Hypothalamus (tissue), 51 donors: Measurements from ENCODE around the gene MAP3K7.

Experiments used
- DNase-seq, 51 donors: peaks; one replicate each; lab custom pipeline; 2025; lab: John Stamatoyannopoulos, UW

The MAP3K7 gene

DNA sequence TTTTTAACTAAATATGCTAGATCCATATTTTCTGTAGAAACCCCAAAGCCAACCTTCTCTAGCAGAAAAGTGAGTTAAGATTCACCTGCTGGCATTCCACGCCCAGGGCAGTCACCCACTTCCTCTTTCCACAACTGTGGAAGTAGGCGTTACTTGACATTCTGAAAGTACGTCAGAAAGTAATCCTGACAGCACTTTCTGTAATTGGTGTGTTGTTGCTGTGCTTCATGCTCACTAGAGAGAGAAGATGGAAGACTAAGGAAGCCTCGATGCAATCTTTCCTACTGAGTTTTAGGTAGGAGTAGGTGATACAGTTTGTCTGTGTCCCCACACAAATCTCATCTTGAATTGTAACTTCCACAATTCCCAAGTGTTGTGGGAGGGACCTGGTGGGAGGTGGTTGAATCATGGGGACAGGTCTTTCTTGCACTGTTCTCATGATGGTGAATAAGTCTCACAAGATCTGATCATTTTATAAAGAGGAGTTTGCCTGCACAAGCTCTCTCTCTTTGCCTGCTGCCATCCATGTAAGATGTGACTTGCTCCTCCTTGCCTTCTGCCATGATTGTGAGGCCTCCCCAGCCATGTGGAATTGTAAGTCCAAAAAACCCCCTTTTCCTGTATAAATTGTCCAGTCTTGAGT, 101.1 kb downstream of the MAP3K7 start:
- no peak for DNase-seq

- peak in 40 of 51 donors; percentile 8 to 89 (median 59) for DNase-seq
Observed at GRCh38 chr6:90484903-90485302, 102.0 kb downstream of the MAP3K7 start.

- no peak for DNase-seq
Observed at GRCh38 chr6:90484385-90484784, 102.5 kb downstream of the MAP3K7 start.

DNA sequence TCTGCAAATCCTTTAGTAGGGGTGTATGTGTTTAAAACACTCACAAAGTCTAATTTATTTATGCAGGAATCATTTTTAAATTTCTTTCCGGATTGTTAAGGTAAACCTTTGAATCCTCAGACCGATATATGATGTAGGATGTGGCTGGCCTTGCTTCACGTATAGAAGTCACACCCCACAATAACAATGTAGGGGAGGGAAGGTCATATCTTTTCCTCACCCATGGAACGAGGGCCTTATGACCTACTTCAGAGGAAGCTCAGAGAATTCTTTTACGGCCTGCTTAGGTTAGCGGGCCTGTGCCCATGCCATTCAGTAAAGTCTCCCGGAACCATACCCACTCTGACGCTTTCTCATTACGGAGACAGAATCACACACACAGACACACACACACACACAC, 102.9 kb downstream of the MAP3K7 start:
- DNase-seq, result no peak

- peak in 1 of 51 donors; percentile 40 for DNase-seq
Observed at GRCh38 chr6:90483116-90483839, 103.6 kb downstream of the MAP3K7 start.

DNA sequence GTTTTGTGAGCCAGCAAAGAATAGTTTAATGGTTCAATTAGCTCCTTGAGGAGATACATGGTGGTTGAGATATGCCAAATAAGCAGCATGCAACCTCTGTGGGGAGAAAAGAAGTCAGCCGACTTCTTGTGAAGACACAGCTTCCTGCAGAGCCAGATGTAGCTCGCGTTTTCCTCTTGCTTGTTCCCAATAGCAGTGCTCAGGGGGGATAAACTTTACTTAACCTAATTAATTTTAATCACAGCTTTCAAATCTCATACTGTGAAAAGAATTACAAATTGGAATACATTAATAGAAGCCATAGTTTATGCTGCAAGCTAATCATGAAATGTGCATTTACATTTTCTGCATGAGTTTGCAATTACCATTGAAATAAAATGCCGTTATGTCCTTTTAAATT, 106.2 kb downstream of the MAP3K7 start:
- DNase-seq, result no peak

DNA sequence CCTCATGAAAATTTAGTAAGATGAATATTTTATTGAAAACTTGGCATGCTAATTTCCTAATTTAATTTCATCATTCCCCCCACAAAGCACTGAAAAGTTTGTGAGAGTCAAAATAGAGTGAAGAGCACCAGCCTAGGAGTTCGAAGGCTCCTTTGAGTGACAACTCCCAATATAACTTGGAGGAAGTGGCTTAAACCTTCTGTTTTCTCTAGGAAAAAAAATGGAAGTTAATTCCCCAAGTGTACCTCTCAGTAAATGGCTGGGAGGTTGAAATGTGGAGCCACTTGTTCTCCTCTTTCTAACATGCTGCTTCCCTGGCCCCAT, 107.3 kb downstream of the MAP3K7 start:
- DNase-seq, result no peak

- peak in 48 of 51 donors; percentile 16 to 90 (median 72) for DNase-seq
Observed at GRCh38 chr6:90478789-90479602, 107.9 kb downstream of the MAP3K7 start.

GRCh38 chr6:90478278-90478677, 108.6 kb downstream of the MAP3K7 start:
- no peak for DNase-seq

- DNase-seq, result no peak
Observed at GRCh38 chr6:90477366-90477765, 109.5 kb downstream of the MAP3K7 start.

GRCh38 chr6:90472716-90473115, 114.2 kb downstream of the MAP3K7 start:
- DNase-seq, result no peak

GRCh38 chr6:90471263-90471662, 115.6 kb downstream of the MAP3K7 start:
- no peak for DNase-seq

GRCh38 chr6:90469906-90470305, 117.0 kb downstream of the MAP3K7 start:
- DNase-seq, result no peak

- DNase-seq, result no peak
Observed at GRCh38 chr6:90468859-90469258, 118.0 kb downstream of the MAP3K7 start.

GRCh38 chr6:90468080-90468479, 118.8 kb downstream of the MAP3K7 start:
- peak in 2 of 51 donors; percentile 7 to 12 for DNase-seq

DNA sequence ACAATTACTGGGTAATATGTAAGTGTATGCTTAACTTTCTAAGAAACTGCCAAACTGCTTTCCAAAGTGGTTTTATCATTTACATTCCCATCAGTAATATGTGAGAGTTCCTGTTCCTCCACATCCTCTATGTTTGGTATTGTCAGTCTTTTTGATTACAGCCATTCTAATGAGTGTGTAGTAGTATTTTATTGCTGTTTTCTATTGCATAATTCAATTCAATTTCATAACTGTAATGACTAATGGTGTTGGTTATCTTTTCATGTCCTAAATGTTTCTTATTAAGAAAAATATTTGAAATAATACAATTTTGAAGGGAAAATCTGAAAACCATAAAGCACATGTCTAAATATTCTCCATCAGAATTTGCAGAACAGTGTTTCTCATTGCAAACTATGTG, 119.3 kb downstream of the MAP3K7 start:
- no peak for DNase-seq

- peak in 3 of 51 donors; percentile 10 to 55 (median 17) for DNase-seq
Observed at GRCh38 chr6:90466154-90466940, 120.5 kb downstream of the MAP3K7 start.

GRCh38 chr6:90465686-90466085, 121.2 kb downstream of the MAP3K7 start:
- DNase-seq, result no peak

DNA sequence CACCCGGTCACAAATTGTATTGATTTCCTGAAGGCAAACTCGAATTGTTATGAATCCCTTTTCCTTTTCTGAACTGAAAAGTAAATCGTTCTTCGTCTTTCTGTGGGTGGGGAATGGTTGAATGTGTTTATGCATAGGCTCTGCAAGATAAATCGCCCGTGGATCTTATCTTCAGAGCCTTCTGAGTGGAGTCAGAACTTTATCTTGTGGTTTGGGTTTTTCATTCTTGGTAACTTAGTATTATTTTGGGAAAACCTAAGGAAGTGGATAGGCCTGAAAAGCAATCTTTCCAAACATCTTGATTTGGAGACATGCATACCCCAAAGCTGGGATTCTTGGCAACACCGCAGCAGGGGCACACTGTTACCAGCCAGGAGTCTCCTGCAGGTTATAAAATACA, 122.4 kb downstream of the MAP3K7 start:
- no peak for DNase-seq

DNA sequence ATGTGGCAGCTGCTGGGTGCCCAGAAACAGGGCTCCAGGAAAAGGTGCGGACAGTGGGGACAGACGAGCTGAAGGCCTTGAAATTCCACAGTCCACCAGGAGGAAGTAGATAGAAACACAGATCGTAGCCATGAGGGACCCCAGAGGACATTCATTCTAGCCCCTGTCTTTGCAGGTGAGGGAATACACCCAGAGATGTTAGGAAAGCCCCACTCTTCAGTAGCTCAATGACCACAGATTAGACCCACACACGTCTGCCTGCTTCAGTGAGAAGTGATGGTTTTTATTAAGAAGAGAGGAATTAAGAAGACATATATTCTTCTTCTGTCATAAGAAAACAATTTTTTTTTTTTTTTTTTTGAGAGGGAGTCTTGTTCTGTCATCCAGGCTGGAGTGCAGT, 123.0 kb downstream of the MAP3K7 start:
- no peak for DNase-seq
